Measurements from ENCODE around the gene RABGAP1. TPM values are rescaled to one million over a fixed set of nuclear protein-coding genes. Genes with fewer than 3 reads are reported as not detected.

RABGAP1 gene
- total RNA-seq, 2 experiments from 2014 or later, result 19.7 to 21.3 TPM

GRCh38 chr9:122996586-122996985 lies 55.8 kb downstream of the RABGAP1 start:
- Mint-ChIP-seq H3K9me3 (no peaks in the 10 kb centered on the region), H3K4me1 (ENCODE audit: low read depth) (peaks cover 2% of the 10 kb centered on the region), H3K4me3 (no peak overlapping the region), H3K27ac (no peak overlapping the region), H3K27me3 (ENCODE audit: low read depth) (no peaks in the 10 kb centered on the region), H3K36me3 (ENCODE audit: low read depth) (peaks cover 21% of the 10 kb centered on the region)
- intact Hi-C loops (cut with micrococcal nuclease), result loop anchor here (10.0 kb wide), 2 partner anchors 152 to 502 kb away; no protein-coding TSS in a partner anchor
- no peak for DNase-seq
- CTCF ChIA-PET, result no interaction called here

GRCh38 chr9:122998448-122998847 lies 57.6 kb downstream of the RABGAP1 start:
- Mint-ChIP-seq H3K9me3 (no peaks in the 10 kb centered on the region), H3K4me3 (no peak overlapping the region), H3K27me3 (ENCODE audit: low read depth) (no peaks in the 10 kb centered on the region), H3K27ac (no peak overlapping the region), H3K36me3 (ENCODE audit: low read depth) (peaks cover 21% of the 10 kb centered on the region), H3K4me1 (ENCODE audit: low read depth) (no peaks in the 10 kb centered on the region)
- DNase-seq, result no peak
- intact Hi-C loops (cut with micrococcal nuclease), result loop anchor here (10.0 kb wide), 2 partner anchors 154 to 504 kb away; no protein-coding TSS in a partner anchor
- CTCF ChIA-PET, result no interaction called here

GRCh38 chr9:123000371-123001068 lies 59.7 kb downstream of the RABGAP1 start:
- no peak for DNase-seq
- CTCF ChIA-PET, result no interaction called here
- intact Hi-C loops (cut with micrococcal nuclease), result no loop called here
- no peak overlapping the region for H3K4me3 Mint-ChIP-seq
- H3K9me3 Mint-ChIP-seq, result no peaks in the 10 kb centered on the region
- H3K4me1 Mint-ChIP-seq (ENCODE audit: low read depth), result no peaks in the 10 kb centered on the region
- no peaks in the 10 kb centered on the region for H3K27me3 Mint-ChIP-seq (ENCODE audit: low read depth)
- no peak overlapping the region for H3K27ac Mint-ChIP-seq
- H3K36me3 Mint-ChIP-seq (ENCODE audit: low read depth), result peaks cover 22% of the 10 kb centered on the region

- no peak for DNase-seq
- Mint-ChIP-seq H3K4me1 (ENCODE audit: low read depth) (no peaks in the 10 kb centered on the region), H3K27me3 (ENCODE audit: low read depth) (no peaks in the 10 kb centered on the region), H3K4me3 (no peak overlapping the region), H3K36me3 (ENCODE audit: low read depth) (peaks cover 16% of the 10 kb centered on the region), H3K9me3 (no peaks in the 10 kb centered on the region), H3K27ac (no peak overlapping the region)
- intact Hi-C loops (cut with micrococcal nuclease), result no loop called here
- CTCF ChIA-PET, result no interaction called here
Observed at GRCh38 chr9:123002754-123003153, 61.9 kb downstream of the RABGAP1 start.

- peaks cover 14% of the 10 kb centered on the region for H3K36me3 Mint-ChIP-seq (ENCODE audit: low read depth)
- H3K9me3 Mint-ChIP-seq, result no peaks in the 10 kb centered on the region
- no peak overlapping the region for H3K27ac Mint-ChIP-seq
- no peaks in the 10 kb centered on the region for H3K4me1 Mint-ChIP-seq (ENCODE audit: low read depth)
- H3K4me3 Mint-ChIP-seq, result no peak overlapping the region
- no peaks in the 10 kb centered on the region for H3K27me3 Mint-ChIP-seq (ENCODE audit: low read depth)
- intact Hi-C loops (cut with micrococcal nuclease), result no loop called here
- DNase-seq, result no peak
- CTCF ChIA-PET, result no interaction called here
Observed at GRCh38 chr9:123003466-123003865, 62.6 kb downstream of the RABGAP1 start.

- intact Hi-C loops (cut with micrococcal nuclease), result no loop called here
- Mint-ChIP-seq H3K4me1 (ENCODE audit: low read depth) (no peaks in the 10 kb centered on the region), H3K27me3 (ENCODE audit: low read depth) (no peaks in the 10 kb centered on the region), H3K27ac (no peak overlapping the region), H3K9me3 (no peaks in the 10 kb centered on the region), H3K4me3 (no peak overlapping the region), H3K36me3 (ENCODE audit: low read depth) (peaks cover 7% of the 10 kb centered on the region)
- CTCF ChIA-PET, result no interaction called here
- DNase-seq, result no peak
Observed at GRCh38 chr9:123005964-123006363, 65.1 kb downstream of the RABGAP1 start.

GRCh38 chr9:123007269-123007668 lies 66.4 kb downstream of the RABGAP1 start:
- DNase-seq, result no peak
- Mint-ChIP-seq H3K27me3 (ENCODE audit: low read depth) (no peaks in the 10 kb centered on the region), H3K27ac (no peak overlapping the region), H3K4me1 (ENCODE audit: low read depth) (no peaks in the 10 kb centered on the region), H3K36me3 (ENCODE audit: low read depth) (peaks cover 12% of the 10 kb centered on the region), H3K9me3 (no peaks in the 10 kb centered on the region), H3K4me3 (no peak overlapping the region)
- intact Hi-C loops (cut with micrococcal nuclease), result no loop called here
- CTCF ChIA-PET, result no interaction called here

GRCh38 chr9:123008909-123009308 lies 68.1 kb downstream of the RABGAP1 start:
- Mint-ChIP-seq H3K27me3 (ENCODE audit: low read depth) (no peaks in the 10 kb centered on the region), H3K4me1 (ENCODE audit: low read depth) (no peaks in the 10 kb centered on the region), H3K36me3 (ENCODE audit: low read depth) (peaks cover 19% of the 10 kb centered on the region), H3K4me3 (no peak overlapping the region), H3K9me3 (peaks cover 4% of the 10 kb centered on the region), H3K27ac (no peak overlapping the region)
- intact Hi-C loops (cut with micrococcal nuclease), result no loop called here
- DNase-seq, result no peak
- CTCF ChIA-PET, result no interaction called here

- DNase-seq, result no peak
- H3K4me1 Mint-ChIP-seq (ENCODE audit: low read depth), result no peaks in the 10 kb centered on the region
- intact Hi-C loops (cut with micrococcal nuclease), result no loop called here
- CTCF ChIA-PET, result interaction anchor here (0.7 kb wide), 1 partner anchor 42 kb away, joined by 4 read pairs; no protein-coding TSS in a partner anchor
- no peak overlapping the region for H3K4me3 Mint-ChIP-seq
- H3K27me3 Mint-ChIP-seq (ENCODE audit: low read depth), result no peaks in the 10 kb centered on the region
- H3K27ac Mint-ChIP-seq, result no peak overlapping the region
- H3K36me3 Mint-ChIP-seq (ENCODE audit: low read depth), result peaks cover 33% of the 10 kb centered on the region
- H3K9me3 Mint-ChIP-seq, result peaks cover 4% of the 10 kb centered on the region
Observed at GRCh38 chr9:123011380-123011779, 70.6 kb downstream of the RABGAP1 start.

- intact Hi-C loops (cut with micrococcal nuclease), result no loop called here
- no peak for DNase-seq
- Mint-ChIP-seq H3K27ac (no peak overlapping the region), H3K9me3 (peaks cover 4% of the 10 kb centered on the region), H3K4me1 (ENCODE audit: low read depth) (no peaks in the 10 kb centered on the region), H3K4me3 (no peak overlapping the region), H3K27me3 (ENCODE audit: low read depth) (no peaks in the 10 kb centered on the region), H3K36me3 (ENCODE audit: low read depth) (peaks cover 33% of the 10 kb centered on the region)
- CTCF ChIA-PET, result no interaction called here
Observed at GRCh38 chr9:123011878-123012528, 71.2 kb downstream of the RABGAP1 start.

- intact Hi-C loops (cut with micrococcal nuclease), result no loop called here
- no peak overlapping the region for H3K27ac Mint-ChIP-seq
- peaks cover 36% of the 10 kb centered on the region for H3K36me3 Mint-ChIP-seq (ENCODE audit: low read depth)
- CTCF ChIA-PET, result no interaction called here
- H3K4me3 Mint-ChIP-seq, result no peak overlapping the region
- no peak for DNase-seq
- peaks cover 4% of the 10 kb centered on the region for H3K9me3 Mint-ChIP-seq
- H3K27me3 Mint-ChIP-seq (ENCODE audit: low read depth), result no peaks in the 10 kb centered on the region
- no peaks in the 10 kb centered on the region for H3K4me1 Mint-ChIP-seq (ENCODE audit: low read depth)
Observed at GRCh38 chr9:123016631-123017030, 75.8 kb downstream of the RABGAP1 start.

- DNase-seq, result no peak
- H3K27ac Mint-ChIP-seq, result no peak overlapping the region
- intact Hi-C loops (cut with micrococcal nuclease), result no loop called here
- H3K4me1 Mint-ChIP-seq (ENCODE audit: low read depth), result no peaks in the 10 kb centered on the region
- H3K36me3 Mint-ChIP-seq (ENCODE audit: low read depth), result peaks cover 23% of the 10 kb centered on the region
- no peak overlapping the region for H3K4me3 Mint-ChIP-seq
- no peaks in the 10 kb centered on the region for H3K27me3 Mint-ChIP-seq (ENCODE audit: low read depth)
- no peaks in the 10 kb centered on the region for H3K9me3 Mint-ChIP-seq
- CTCF ChIA-PET, result interaction anchor here (0.6 kb wide), 1 partner anchor 204 kb away, joined by 4 read pairs; no protein-coding TSS in a partner anchor
Observed at GRCh38 chr9:123020796-123021195, 80.0 kb downstream of the RABGAP1 start.

- no peak for DNase-seq
- Mint-ChIP-seq H3K27me3 (ENCODE audit: low read depth) (no peaks in the 10 kb centered on the region), H3K4me3 (no peak overlapping the region), H3K27ac (no peak overlapping the region), H3K9me3 (no peaks in the 10 kb centered on the region), H3K4me1 (ENCODE audit: low read depth) (no peaks in the 10 kb centered on the region), H3K36me3 (ENCODE audit: low read depth) (peaks cover 24% of the 10 kb centered on the region)
- CTCF ChIA-PET, result interaction anchor here (0.6 kb wide), 2 partner anchors 70 to 362 kb away, joined by 3 read pairs; no protein-coding TSS in a partner anchor
- intact Hi-C loops (cut with micrococcal nuclease), result no loop called here
Observed at GRCh38 chr9:123026425-123026824, 85.6 kb downstream of the RABGAP1 start.

All from activated naive CD4-positive, alpha-beta T cell treated with anti-CD3 and anti-CD28 coated beads for 36 hours (primary cell).